HG02763 (cell line): Measurements from ENCODE around the gene MED14.

Source experiments
- ATAC-seq: cut with Tn5 transposase; IDR thresholded peaks from one replicate; pipeline ENCODE4 v1.9.1; 2021; ENCODE audit warnings: mild to moderate bottlenecking, moderate library complexity; ENCODE audit not compliant: unreplicated experiment

MED14 gene

DNA sequence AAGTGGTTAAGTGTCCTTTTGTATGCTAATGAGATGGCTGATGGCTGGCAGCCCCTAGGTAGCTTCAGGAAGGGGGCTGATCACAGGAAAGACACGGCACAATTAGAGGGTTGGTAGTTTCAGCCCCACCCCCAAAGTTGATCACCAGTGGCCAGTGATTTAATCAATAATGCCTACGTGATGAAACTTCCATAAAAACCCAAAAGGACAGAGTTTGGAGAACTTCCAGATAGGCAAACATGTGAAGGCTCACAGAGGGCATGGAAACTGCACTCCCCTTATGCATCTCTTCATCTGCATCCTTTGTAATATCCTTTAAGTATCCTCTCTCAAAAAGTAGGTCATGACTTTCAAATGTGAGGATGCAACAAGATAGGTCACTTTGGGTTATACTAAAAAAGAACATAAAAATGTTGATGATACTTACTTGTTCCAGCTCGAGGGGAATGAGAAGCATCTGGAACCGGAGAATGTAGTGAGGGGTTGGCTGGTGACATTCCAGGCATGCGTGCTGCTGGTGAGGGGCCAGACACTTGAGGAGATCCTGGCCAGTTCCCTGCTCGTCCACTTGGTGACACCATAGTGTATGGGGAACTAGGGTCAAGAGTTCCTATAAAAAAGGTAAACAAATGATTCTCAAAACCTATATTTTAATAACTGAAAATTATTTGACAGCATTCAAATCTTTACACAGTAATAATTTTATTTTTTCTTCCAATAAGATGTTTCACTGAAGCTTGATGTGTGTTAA lies 71.3 kb downstream of the MED14 start:
- ATAC-seq: no peak

GRCh38 chrX:40663078-40663740 lies 72.1 kb downstream of the MED14 start:
- ATAC-seq: no peak

- no peak for ATAC-seq
Observed at GRCh38 chrX:40661489-40661888, 73.9 kb downstream of the MED14 start.

- no peak for ATAC-seq
Observed at GRCh38 chrX:40660381-40660780, 75.0 kb downstream of the MED14 start.

GRCh38 chrX:40653535-40653934 lies 81.8 kb downstream of the MED14 start:
- no peak for ATAC-seq

DNA sequence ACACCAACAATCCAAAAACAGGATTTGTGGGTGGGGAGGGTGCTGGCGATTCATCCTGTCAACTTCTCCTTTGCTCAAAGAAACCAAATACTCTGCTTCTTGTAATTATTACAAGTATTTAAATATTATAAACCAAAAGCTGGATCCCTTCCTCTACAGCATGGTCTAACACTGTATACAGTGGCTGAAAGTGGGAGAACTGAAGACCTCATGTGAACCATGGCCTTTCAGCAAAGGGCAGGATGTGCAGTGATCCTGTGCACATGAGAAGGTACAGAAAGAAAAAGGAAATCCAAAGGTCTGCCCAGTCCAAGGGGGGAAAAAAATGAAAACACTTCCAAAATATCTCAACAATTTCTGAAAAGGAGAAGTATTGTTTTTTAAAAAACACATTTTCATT lies 82.7 kb downstream of the MED14 start:
- ATAC-seq: no peak

DNA sequence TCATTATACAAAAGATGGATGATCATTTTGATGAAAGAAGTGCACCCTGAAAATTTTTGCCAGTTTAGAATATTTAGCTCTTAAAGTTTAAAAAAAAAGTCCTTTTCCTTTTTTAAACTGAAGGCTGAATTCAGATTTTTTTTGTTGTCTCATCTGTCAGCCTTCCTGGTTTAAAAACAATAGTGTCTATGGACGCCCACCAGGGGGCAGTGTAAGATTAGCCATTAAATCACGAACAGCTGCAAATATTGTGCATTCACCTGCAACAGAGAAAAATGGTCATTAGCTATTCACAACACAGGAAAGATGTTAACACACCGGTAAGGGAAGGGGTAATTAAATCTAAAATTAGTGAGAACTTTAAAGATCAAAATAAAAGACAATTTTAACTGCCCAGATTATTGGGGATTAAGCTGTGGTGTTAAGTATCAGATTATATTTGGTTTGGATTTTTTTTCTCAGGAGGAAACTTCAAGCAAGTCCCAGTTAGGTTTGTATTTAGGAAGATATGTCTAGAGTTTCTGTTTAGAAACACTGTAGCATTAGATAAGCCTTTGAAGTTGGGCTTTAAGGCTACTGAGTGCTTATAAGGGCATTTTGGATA lies 83.6 kb downstream of the MED14 start:
- no peak for ATAC-seq

- peak; percentile 74 for ATAC-seq
Observed at GRCh38 chrX:40647307-40648197, 87.8 kb downstream of the MED14 start, which contains the start of gene CXorf38. CXorf38 (minus strand) TSS chrX:40647561; CDS start chrX:40647520, 41 bp downstream.

- ATAC-seq: peak; percentile 25
Observed at GRCh38 chrX:40646489-40647306, 88.6 kb downstream of the MED14 start.

GRCh38 chrX:40644821-40645358 lies 90.5 kb downstream of the MED14 start:
- ATAC-seq: no peak

DNA sequence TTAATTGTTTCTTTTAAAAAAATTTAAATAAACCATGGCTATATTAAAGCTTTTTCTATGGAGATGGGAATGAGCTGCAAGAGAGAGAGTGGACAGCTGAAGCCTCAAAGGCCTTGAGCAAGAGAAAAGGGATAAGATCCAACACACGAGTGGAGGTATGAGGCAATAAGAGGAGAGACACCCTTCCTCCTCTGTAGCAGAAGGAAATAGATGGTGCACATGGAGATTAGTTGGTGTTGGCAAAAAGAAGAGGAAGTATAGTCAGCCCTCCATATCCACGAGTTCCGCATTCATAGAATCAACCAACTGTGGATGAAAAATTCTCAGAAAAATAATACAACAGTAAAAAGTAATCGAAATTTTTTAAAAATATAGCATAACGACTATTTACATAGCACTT lies 91.2 kb downstream of the MED14 start:
- no peak for ATAC-seq

DNA sequence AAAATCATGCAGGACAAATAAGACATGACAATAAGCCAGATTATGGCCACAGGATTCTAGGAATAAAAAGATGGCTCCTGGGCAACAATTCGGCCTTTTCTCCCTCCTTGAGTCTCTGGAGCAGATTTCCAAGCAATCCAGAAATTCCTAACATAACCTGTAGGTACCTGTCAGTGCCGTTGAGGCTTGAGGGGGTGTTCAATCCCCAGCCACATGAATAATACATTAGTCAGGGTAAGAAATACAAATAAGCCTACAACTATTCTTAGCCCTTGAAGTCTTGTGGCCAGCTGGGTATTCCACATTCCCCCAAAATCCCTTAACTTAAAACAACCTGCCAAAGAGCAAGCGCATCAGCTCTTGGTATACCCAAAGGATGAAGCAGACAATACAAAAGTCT lies 97.7 kb downstream of the MED14 start:
- ATAC-seq: no peak

GRCh38 chrX:40632199-40632598 lies 103.1 kb downstream of the MED14 start:
- no peak for ATAC-seq

- ATAC-seq: no peak
Observed at GRCh38 chrX:40628506-40628905, 106.8 kb downstream of the MED14 start.

- no peak for ATAC-seq
Observed at GRCh38 chrX:40625294-40625693, 110.0 kb downstream of the MED14 start.

- no peak for ATAC-seq
Observed at GRCh38 chrX:40623665-40624064, 111.7 kb downstream of the MED14 start.

GRCh38 chrX:40623139-40623536 lies 112.2 kb downstream of the MED14 start, which contains the start of gene MPC1L:
MPC1L (plus strand) TSS chrX:40623428; CDS start chrX:40623566, 138 bp downstream.
- no peak for ATAC-seq

GRCh38 chrX:40622479-40623138 lies 112.7 kb downstream of the MED14 start:
- ATAC-seq: no peak

GRCh38 chrX:40617566-40617965 lies 117.8 kb downstream of the MED14 start:
- no peak for ATAC-seq
